Measurements from ENCODE around the gene JSRP1. TPM values are rescaled to one million over a fixed set of nuclear protein-coding genes. Genes with fewer than 3 reads are reported as not detected.
A peak's percentile ranks its signal among the peaks of the same experiment; 100 is the strongest.

Gene JSRP1
- total and polyA plus RNA-seq, 4 donors = 0.25 to 0.45 (median 0.39) TPM; not detected in 1

DNA sequence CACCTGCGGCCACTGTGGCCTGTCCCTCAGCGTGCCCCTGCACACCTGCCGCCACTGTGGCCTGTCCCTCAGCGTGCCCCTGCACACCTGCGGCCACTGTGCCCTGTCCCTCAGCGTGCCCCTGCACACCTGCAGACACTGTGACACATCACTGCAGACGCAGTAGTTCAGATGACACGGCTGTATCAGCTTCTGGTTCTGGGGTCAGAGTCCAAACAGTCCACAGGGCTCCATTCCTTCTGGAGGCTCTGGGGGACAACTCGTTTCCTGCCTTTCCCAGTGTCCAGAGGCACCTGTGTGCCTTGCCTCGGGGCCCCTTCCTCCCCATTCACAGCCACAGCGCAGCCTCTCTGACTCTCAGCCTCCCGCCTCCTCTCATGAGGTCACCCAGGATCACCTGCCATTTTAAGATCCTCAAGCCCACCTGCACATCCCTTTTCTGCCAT lies 14.1 kb downstream of the JSRP1 start:
- peaks cover 20 to 53% (median 46%) of the 10 kb centered on the region in 4 donors for H3K4me1 ChIP-seq (ENCODE audit: control insufficient read depth in 4 of 4, insufficient read depth in 4 of 4, low read length in 3 of 4)
- H3K27ac ChIP-seq (ENCODE audit: low read depth in 1 of 2, low read length in 2 of 2) = no peak overlapping the region
- no peak overlapping the region for H3K4me3 ChIP-seq (ENCODE audit: low read depth in 1 of 3, low read length in 3 of 3)
- peaks cover 10 to 33% (median 25%) of the 10 kb centered on the region in 4 donors for H3K36me3 ChIP-seq (ENCODE audit: control insufficient read depth in 4 of 4, insufficient read depth in 3 of 4, low read depth in 1 of 4, low read length in 3 of 4)
- TF ChIP-seq NR2F2 (IDR thresholded peaks at IDR 0.05) = no peak
- TF ChIP-seq SP1 (IDR thresholded peaks at IDR 0.05) = peak; percentile 79
- TF ChIP-seq GABPA (IDR thresholded peaks at IDR 0.05 in 1 of 2, conservative IDR thresholded peaks at IDR 0.05 in 1 of 2) = no peak
- TF ChIP-seq RXRA (IDR thresholded peaks at IDR 0.05) = peak in 1 of 2 donors; percentile 19
- TF ChIP-seq, protein P1, sequence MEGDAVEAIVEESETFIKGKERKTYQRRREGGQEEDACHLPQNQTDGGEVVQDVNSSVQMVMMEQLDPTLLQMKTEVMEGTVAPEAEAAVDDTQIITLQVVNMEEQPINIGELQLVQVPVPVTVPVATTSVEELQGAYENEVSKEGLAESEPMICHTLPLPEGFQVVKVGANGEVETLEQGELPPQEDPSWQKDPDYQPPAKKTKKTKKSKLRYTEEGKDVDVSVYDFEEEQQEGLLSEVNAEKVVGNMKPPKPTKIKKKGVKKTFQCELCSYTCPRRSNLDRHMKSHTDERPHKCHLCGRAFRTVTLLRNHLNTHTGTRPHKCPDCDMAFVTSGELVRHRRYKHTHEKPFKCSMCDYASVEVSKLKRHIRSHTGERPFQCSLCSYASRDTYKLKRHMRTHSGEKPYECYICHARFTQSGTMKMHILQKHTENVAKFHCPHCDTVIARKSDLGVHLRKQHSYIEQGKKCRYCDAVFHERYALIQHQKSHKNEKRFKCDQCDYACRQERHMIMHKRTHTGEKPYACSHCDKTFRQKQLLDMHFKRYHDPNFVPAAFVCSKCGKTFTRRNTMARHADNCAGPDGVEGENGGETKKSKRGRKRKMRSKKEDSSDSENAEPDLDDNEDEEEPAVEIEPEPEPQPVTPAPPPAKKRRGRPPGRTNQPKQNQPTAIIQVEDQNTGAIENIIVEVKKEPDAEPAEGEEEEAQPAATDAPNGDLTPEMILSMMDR (IDR thresholded peaks at IDR 0.05; ENCODE audit: low read depth, low read length, missing input control) = no peak
- TF ChIP-seq JUND (IDR thresholded peaks at IDR 0.05) = no peak
- TF ChIP-seq, protein P2, sequence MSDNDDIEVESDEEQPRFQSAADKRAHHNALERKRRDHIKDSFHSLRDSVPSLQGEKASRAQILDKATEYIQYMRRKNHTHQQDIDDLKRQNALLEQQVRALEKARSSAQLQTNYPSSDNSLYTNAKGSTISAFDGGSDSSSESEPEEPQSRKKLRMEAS (IDR thresholded peaks at IDR 0.05) = no peak
- TF ChIP-seq HNF4A (conservative IDR thresholded peaks at IDR 0.05) = peak; percentile 85 to 88
- TF ChIP-seq, protein P3, sequence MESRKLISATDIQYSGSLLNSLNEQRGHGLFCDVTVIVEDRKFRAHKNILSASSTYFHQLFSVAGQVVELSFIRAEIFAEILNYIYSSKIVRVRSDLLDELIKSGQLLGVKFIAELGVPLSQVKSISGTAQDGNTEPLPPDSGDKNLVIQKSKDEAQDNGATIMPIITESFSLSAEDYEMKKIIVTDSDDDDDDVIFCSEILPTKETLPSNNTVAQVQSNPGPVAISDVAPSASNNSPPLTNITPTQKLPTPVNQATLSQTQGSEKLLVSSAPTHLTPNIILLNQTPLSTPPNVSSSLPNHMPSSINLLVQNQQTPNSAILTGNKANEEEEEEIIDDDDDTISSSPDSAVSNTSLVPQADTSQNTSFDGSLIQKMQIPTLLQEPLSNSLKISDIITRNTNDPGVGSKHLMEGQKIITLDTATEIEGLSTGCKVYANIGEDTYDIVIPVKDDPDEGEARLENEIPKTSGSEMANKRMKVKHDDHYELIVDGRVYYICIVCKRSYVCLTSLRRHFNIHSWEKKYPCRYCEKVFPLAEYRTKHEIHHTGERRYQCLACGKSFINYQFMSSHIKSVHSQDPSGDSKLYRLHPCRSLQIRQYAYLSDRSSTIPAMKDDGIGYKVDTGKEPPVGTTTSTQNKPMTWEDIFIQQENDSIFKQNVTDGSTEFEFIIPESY (IDR thresholded peaks at IDR 0.05) = no peak
- no peak for TF ChIP-seq FOXA1 (IDR thresholded peaks at IDR 0.05)
- TF ChIP-seq RAD21 (IDR thresholded peaks at IDR 0.05) = peak in 1 of 2 donors; percentile 27
- TF ChIP-seq, protein P4, sequence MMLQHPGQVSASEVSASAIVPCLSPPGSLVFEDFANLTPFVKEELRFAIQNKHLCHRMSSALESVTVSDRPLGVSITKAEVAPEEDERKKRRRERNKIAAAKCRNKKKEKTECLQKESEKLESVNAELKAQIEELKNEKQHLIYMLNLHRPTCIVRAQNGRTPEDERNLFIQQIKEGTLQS (IDR thresholded peaks at IDR 0.05) = no peak
- no peak for TF ChIP-seq FOXA2 (IDR thresholded peaks at IDR 0.05)
- TF ChIP-seq YY1 (IDR thresholded peaks at IDR 0.05) = no peak
- TF ChIP-seq TAF1 (conservative IDR thresholded peaks at IDR 0.05) = no peak
- no peak for TF ChIP-seq EGR1 (IDR thresholded peaks at IDR 0.05; ENCODE audit: low read depth in 2 of 2)
- TF ChIP-seq, protein P5, sequence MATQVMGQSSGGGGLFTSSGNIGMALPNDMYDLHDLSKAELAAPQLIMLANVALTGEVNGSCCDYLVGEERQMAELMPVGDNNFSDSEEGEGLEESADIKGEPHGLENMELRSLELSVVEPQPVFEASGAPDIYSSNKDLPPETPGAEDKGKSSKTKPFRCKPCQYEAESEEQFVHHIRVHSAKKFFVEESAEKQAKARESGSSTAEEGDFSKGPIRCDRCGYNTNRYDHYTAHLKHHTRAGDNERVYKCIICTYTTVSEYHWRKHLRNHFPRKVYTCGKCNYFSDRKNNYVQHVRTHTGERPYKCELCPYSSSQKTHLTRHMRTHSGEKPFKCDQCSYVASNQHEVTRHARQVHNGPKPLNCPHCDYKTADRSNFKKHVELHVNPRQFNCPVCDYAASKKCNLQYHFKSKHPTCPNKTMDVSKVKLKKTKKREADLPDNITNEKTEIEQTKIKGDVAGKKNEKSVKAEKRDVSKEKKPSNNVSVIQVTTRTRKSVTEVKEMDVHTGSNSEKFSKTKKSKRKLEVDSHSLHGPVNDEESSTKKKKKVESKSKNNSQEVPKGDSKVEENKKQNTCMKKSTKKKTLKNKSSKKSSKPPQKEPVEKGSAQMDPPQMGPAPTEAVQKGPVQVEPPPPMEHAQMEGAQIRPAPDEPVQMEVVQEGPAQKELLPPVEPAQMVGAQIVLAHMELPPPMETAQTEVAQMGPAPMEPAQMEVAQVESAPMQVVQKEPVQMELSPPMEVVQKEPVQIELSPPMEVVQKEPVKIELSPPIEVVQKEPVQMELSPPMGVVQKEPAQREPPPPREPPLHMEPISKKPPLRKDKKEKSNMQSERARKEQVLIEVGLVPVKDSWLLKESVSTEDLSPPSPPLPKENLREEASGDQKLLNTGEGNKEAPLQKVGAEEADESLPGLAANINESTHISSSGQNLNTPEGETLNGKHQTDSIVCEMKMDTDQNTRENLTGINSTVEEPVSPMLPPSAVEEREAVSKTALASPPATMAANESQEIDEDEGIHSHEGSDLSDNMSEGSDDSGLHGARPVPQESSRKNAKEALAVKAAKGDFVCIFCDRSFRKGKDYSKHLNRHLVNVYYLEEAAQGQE (IDR thresholded peaks at IDR 0.05) = no peak
- peak; percentile 63 for TF ChIP-seq HNF4G (IDR thresholded peaks at IDR 0.05)
- no peak for DNase-seq (ENCODE audit: low spot score)
- 57% methylated on average over 12 of the region's 12 CpGs for WGBS
- H3K9me3 ChIP-seq (ENCODE audit: control insufficient read depth in 4 of 4, low read length in 3 of 4) = no peaks in the 10 kb centered on the region
- H3K27me3 ChIP-seq (ENCODE audit: control insufficient read depth in 4 of 4, insufficient read depth in 4 of 4, low read length in 3 of 4) = no peaks in the 10 kb centered on the region
- H3K9ac ChIP-seq (ENCODE audit: low read depth in 1 of 2, low read length in 2 of 2) = no peak overlapping the region
